ENCODE results near the gene ADH5. TPM values are rescaled to one million over a fixed set of nuclear protein-coding genes. Genes with fewer than 3 reads are reported as not detected.

The ADH5 gene
- total and polyA plus RNA-seq, 9 of the 15 experiments (the other 6 are each of a cell fraction or from before 2014, with no cell fraction given), result 115 to 310 (median 200) TPM

- TF ChIP-seq MYBL2 (IDR thresholded peaks at IDR 0.05; ENCODE audit: low read depth), result no peak
- no peak for TF ChIP-seq MYBL2 (CRISPR knock-in tag; IDR thresholded peaks at IDR 0.05; ENCODE audit: borderline replicate concordance)
- no peak for TF ChIP-seq ZNF354B (CRISPR knock-in tag; IDR thresholded peaks at IDR 0.05)
- TF ChIP-seq ZNF133 (CRISPR knock-in tag; IDR thresholded peaks at IDR 0.05), result no peak
- TF ChIP-seq RB1 (IDR thresholded peaks at IDR 0.05; ENCODE audit: low read depth), result peak; percentile 43; the same call in 1 of the 2 replicates
- TF ChIP-seq, protein P1, sequence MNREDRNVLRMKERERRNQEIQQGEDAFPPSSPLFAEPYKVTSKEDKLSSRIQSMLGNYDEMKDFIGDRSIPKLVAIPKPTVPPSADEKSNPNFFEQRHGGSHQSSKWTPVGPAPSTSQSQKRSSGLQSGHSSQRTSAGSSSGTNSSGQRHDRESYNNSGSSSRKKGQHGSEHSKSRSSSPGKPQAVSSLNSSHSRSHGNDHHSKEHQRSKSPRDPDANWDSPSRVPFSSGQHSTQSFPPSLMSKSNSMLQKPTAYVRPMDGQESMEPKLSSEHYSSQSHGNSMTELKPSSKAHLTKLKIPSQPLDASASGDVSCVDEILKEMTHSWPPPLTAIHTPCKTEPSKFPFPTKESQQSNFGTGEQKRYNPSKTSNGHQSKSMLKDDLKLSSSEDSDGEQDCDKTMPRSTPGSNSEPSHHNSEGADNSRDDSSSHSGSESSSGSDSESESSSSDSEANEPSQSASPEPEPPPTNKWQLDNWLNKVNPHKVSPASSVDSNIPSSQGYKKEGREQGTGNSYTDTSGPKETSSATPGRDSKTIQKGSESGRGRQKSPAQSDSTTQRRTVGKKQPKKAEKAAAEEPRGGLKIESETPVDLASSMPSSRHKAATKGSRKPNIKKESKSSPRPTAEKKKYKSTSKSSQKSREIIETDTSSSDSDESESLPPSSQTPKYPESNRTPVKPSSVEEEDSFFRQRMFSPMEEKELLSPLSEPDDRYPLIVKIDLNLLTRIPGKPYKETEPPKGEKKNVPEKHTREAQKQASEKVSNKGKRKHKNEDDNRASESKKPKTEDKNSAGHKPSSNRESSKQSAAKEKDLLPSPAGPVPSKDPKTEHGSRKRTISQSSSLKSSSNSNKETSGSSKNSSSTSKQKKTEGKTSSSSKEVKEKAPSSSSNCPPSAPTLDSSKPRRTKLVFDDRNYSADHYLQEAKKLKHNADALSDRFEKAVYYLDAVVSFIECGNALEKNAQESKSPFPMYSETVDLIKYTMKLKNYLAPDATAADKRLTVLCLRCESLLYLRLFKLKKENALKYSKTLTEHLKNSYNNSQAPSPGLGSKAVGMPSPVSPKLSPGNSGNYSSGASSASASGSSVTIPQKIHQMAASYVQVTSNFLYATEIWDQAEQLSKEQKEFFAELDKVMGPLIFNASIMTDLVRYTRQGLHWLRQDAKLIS (CRISPR knock-in tag; IDR thresholded peaks at IDR 0.05), result no peak
- TF ChIP-seq PCBP2 (IDR thresholded peaks at IDR 0.05; ENCODE audit: low read depth, low read length, poor library complexity, severe bottlenecking), result no peak
- TF ChIP-seq ZNF174 (CRISPR knock-in tag; IDR thresholded peaks at IDR 0.05), result no peak
- no peak for TF ChIP-seq SMAD4 (CRISPR knock-in tag; conservative IDR thresholded peaks at IDR 0.05)
- no peak for TF ChIP-seq TFAM (CRISPR knock-in tag; conservative IDR thresholded peaks at IDR 0.05)
- TF ChIP-seq NR2F6 (CRISPR knock-in tag; IDR thresholded peaks at IDR 0.05), result no peak
- TF ChIP-seq BCL6 (CRISPR knock-in tag; IDR thresholded peaks at IDR 0.05), result no peak
- peak; percentile 59 for TF ChIP-seq MGA (IDR thresholded peaks at IDR 0.05)
Measured at GRCh38 chr4:99088481-99089365, at the start of gene ADH5 (continued).
